Stimulated activated CD8-positive, alpha-beta memory T cell treated with anti-CD3 and anti-CD28 coated beads, Interleukin-15, amount 100 ng/mL, for 48 hours (primary cell): ENCODE data around the gene C4orf50.
"Not testable (repeated sequence)": the region's sequence is repeated elsewhere in the genome, so short reads cannot be mapped to it uniquely, and the experiment has no call there.

Experiments
- DNase-seq, 2 donors: peaks; one replicate each; pipeline ENCODE4 v3.0.0-alpha.2; 2020; ENCODE audit warnings: low read depth in 2 of 2

Gene C4orf50

GRCh38 chr4:5969336-5969735 is 48.9 kb downstream of the C4orf50 start:
- DNase-seq = no peak

DNA sequence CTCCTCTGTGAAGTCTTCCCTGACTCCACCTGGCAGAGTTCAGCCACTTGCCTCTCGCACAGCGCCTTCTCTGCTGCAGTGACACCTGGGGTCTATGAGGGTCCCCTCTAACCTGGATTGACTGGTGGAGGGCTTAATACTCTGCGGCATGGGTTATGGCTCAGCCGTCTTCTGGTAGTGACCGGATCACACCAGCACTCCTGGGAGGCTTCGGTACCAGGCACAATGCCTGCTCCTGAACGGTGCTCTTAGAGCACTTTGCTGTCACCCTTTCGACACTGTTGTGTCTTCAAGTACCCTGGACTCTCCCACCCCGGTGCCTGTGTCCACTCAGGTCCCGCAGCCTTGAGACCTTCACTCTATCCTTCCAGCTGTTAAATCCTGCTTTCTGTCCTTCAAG is 50.0 kb downstream of the C4orf50 start:
- no peak for DNase-seq

GRCh38 chr4:5967783-5968182 is 50.4 kb downstream of the C4orf50 start:
- DNase-seq = no peak

DNA sequence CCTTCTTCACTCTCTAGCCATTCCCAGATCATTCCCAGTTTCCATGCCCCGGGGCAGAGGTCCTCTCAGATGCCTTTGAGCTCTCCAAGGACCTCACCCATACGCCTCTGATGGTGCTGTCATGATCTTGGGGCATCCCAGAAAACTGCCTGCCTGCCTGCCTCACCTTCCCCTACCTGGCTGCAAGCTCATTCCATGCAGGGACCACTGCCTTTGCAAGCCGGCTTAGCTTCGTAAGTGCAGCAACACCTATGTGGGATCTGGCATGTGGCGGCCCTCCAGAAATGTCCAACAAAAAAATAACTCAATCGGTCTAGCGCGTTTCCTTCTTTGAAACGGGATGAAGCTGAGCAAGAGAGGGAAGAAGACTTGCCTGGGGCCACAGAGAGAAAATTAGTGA is 53.0 kb downstream of the C4orf50 start:
- DNase-seq = no peak

- no peak for DNase-seq
These were observed 54.2 kb downstream of the C4orf50 start for GRCh38 chr4:5964030-5964429.

- DNase-seq = no peak
These were observed 54.6 kb downstream of the C4orf50 start for GRCh38 chr4:5963611-5964010.

GRCh38 chr4:5962416-5962815 is 55.8 kb downstream of the C4orf50 start:
- no peak for DNase-seq

DNA sequence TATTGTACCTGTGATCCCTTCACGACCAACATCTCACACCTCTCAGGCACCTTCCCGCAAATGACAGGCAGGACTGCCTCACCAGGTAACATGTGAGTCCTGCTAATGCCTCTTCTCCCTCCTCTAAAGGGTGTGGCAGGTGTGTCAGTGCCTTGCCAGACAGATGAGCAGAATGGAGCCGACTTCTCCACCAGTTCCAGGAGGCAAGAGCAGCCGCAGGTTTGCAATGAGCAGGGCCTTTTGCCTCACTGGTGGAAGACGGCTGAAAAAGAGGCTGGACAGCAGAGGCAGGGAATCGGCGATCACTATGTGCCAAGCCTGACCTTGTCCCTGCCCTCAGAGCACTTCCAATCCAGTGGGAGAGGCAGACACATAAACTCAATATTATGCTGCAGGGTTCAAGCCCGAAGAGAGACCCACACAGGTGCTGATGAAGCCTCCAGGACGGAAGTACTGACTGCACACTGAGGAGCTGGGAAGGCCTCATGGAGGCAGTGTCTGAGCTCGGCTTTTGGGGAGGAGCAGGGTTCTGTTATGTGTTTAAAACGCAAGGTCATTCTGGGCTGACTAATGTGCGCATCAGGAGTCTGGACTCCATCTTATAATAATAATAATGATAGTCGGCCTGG is 57.9 kb downstream of the C4orf50 start:
- no peak for DNase-seq

- no peak for DNase-seq
These were observed 58.8 kb downstream of the C4orf50 start for GRCh38 chr4:5959211-5959982.

DNA sequence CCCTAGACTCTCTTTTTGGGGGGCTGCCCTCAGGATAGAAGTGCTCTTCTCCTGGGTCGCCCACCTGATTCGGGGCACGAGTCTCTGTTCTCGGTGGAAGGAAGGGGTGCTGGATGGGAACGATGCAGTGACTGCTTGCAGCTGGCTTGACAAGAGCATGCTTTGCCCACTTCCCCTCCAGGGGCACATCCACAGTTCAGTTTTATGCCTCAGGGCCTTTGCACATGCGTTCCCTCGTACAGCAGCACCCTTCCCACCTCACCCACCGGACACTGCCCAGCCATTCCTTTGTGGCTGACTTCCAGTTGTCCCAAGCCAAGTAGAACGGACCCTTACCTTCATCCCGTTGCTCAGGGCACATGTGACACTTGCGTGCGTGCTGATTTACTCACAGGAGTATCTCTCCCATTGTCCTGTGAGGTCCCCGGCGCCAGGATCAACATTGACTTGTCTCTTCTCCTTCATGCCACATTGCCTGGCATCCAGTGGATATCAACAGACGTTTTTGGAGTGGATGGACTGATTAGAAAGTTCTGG is 60.0 kb downstream of the C4orf50 start:
- DNase-seq = no peak

DNA sequence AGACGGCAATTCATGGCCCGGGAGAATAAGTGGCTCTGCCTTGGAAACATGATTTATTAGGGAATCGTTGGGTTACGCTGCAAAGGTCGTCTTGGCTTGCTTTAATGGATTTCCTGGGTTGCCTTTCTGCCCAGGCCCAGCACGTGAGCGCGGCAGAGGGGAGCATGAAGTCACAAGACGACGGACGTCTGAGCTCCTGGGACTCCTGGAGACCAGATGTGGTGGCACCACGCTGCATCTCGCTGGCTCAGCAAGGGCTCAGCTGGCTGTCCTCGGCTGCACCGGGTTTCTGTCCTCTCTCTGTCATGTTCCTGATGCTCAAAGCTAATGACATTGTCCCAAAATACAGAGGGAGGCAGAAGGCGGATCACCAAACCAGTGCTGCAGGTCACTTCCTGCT is 61.2 kb downstream of the C4orf50 start:
- DNase-seq = no peak

- DNase-seq = no peak
These were observed 61.8 kb downstream of the C4orf50 start for GRCh38 chr4:5956285-5957021.

DNA sequence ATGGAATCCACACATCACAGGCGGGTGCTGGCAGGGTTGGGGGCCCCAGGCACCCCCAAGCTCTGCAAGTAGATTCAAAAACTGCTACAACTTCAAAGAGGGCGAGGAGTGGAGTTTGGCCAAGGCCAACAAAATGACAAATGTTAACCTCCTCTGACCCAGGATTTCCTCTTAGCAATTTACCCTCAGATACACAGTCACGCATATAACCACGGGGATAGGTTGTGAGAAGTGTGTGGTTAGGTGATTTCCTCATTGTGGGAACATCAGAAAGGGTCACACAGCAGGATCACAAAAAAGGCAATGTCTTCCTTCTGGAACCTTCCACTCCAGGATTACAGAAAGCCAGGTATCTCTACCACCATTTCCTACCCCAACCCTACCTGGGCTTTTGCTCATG is 62.4 kb downstream of the C4orf50 start:
- no peak for DNase-seq

- no peak for DNase-seq
These were observed 62.9 kb downstream of the C4orf50 start for GRCh38 chr4:5955201-5955821.

- no peak for DNase-seq
These were observed 64.0 kb downstream of the C4orf50 start for GRCh38 chr4:5954056-5954760.

GRCh38 chr4:5952975-5953951 is 65.0 kb downstream of the C4orf50 start:
- no peak for DNase-seq

DNA sequence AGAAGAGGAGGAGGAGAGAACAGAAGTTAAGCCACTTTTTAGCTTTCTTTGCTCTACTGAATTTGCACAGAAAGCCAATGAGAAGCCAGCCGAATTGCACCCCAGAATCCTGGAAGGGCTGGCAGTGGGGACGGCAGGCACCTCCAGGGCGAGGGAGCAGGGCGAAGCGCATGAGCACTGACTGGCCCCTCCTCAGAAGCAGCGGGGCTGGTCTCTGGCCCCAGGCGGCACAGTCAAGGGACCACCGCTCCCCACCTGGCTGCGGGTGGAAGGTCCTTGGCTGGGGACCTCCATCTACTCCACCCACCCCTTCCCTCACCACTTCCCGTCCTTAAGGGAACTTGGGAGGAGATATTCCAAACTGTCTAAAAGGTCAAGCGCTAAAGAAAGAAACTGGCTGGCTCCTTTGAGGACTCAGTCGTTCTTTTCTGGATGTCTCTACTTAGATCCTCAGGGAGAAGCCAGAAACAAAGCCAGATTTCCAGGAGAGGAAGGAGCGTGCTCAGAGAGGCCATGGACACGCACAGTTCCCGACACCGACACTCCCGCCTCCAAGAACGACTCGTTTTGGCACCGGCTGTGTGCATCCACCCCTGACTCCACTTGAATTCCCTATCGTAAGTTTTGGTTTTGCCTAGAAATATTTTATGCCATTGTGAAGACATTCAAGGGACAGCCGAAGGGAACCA is 65.8 kb downstream of the C4orf50 start:
- DNase-seq = no peak

DNA sequence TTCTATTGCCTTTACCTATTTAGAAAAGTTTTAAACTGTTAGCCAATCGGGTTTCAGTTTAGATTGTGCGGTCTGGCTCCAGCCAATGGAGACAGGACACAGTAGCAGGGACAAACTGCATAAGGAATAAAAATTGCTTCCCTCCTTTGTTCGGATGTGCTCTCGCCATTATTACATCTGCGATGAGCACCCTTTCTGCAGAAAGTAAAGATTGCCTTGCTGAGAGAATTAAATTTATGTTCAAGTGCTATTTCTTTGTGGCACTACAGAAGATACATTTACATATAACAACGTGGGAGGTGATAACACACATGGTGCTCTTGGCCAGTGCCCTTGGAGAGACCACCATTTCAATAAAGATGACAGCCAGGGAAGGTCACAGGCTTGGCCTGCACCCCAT is 71.6 kb downstream of the C4orf50 start:
- not testable (repeated sequence) for DNase-seq

DNA sequence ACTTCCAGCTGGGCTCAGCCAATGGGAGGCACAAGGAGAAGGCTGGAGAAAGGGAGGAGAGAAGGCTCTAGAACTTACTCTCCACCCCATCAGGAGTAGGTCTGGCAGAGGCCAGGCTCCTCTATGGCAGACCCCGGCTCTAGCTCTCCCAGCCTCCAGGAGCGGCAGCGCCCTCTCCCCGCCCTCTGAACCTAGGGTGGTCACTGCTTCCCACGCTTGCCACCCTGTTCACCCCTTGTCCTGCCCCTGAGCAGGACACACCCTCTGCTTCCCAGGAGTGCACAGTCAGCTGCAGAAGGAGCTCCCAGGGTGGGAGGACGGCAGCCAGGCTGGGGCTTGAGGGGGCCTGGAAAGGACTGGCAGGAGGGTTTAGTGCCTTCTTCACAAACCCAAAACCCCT is 72.3 kb downstream of the C4orf50 start:
- DNase-seq = no peak

DNA sequence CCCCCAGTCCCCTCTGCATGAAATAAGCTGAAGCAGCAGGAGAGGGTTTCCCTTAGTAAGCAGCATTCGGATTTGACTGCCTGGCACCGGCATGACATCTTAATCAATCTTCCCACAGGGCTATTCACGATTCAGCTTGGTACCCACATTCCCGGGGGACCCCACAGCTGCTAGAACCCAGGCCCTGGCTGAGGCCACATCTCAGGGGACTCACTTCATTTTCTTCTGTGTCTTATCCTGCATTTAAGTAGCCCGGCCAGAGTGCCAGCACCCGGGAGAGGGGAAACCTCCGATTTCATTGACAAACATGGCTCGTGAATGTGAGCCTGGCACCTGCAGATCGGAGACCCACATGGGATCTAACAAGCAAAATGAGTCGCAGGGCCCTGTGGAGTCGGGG is 73.1 kb downstream of the C4orf50 start:
- DNase-seq = no peak
